GM18867 (cell line): ENCODE data around the gene NAA40.

ENCODE experiments used
- ATAC-seq: cut with Tn5 transposase; IDR thresholded peaks from one replicate; pipeline ENCODE4 v1.9.1; 2021; ENCODE audit warnings: mild to moderate bottlenecking, moderate library complexity; ENCODE audit not compliant: unreplicated experiment

NAA40 gene

GRCh38 chr11:63938479-63939396, at the start of gene NAA40:
TSS of gene NAA40 (plus strand) at chr11:63939002. CDS start at chr11:63939097, 95 bp downstream.
- peak; percentile 91 for ATAC-seq

- ATAC-seq = no peak
Observed at GRCh38 chr11:63889344-63889743, 49.5 kb upstream of the NAA40 start.

GRCh38 chr11:63890368-63890767, 48.4 kb upstream of the NAA40 start:
- no peak for ATAC-seq

- no peak for ATAC-seq
Observed at GRCh38 chr11:63892228-63892627, 46.6 kb upstream of the NAA40 start.

- ATAC-seq = no peak
Observed at GRCh38 chr11:63893355-63893754, 45.4 kb upstream of the NAA40 start.

GRCh38 chr11:63896071-63896470, 42.7 kb upstream of the NAA40 start:
- no peak for ATAC-seq

- no peak for ATAC-seq
Observed at GRCh38 chr11:63897459-63898146, 41.2 kb upstream of the NAA40 start.

GRCh38 chr11:63901660-63902059, 37.1 kb upstream of the NAA40 start:
- no peak for ATAC-seq

GRCh38 chr11:63903884-63904283, 34.9 kb upstream of the NAA40 start:
- ATAC-seq = no peak

GRCh38 chr11:63904743-63905142, 34.1 kb upstream of the NAA40 start:
- ATAC-seq = no peak

GRCh38 chr11:63905179-63905578, 33.6 kb upstream of the NAA40 start:
- ATAC-seq = no peak

GRCh38 chr11:63906087-63906486, 32.7 kb upstream of the NAA40 start:
- no peak for ATAC-seq

- no peak for ATAC-seq
Observed at GRCh38 chr11:63906585-63906984, 32.2 kb upstream of the NAA40 start.

- ATAC-seq = no peak
Observed at GRCh38 chr11:63907063-63907462, 31.7 kb upstream of the NAA40 start.

GRCh38 chr11:63907808-63908530, 30.8 kb upstream of the NAA40 start:
- ATAC-seq = no peak

- no peak for ATAC-seq
Observed at GRCh38 chr11:63908631-63909401, 30.0 kb upstream of the NAA40 start.

- ATAC-seq = no peak
Observed at GRCh38 chr11:63909591-63910506, 29.0 kb upstream of the NAA40 start.

GRCh38 chr11:63910675-63911074, 28.1 kb upstream of the NAA40 start:
- ATAC-seq = no peak

GRCh38 chr11:63911440-63911839, 27.4 kb upstream of the NAA40 start:
- ATAC-seq = no peak

GRCh38 chr11:63911876-63912275, 26.9 kb upstream of the NAA40 start:
- no peak for ATAC-seq
